HL-60/S4 treated with retinoic acid at 250 ng/mL for 4 days and 3 days (cell line): ENCODE results near the gene RAB3GAP2.
"Not testable (repeated sequence)": the region's sequence is repeated elsewhere in the genome, so short reads cannot be mapped to it uniquely, and the experiment has no call there.

Source experiments
- in situ Hi-C: fragments of 300-500 bp; cut with MboI; formaldehyde crosslinking; loops from 2 replicates; pipeline ENCODE4 v1.7.0; 2022; ENCODE audit warnings: low sequenced_read_pairs

RAB3GAP2 gene

DNA sequence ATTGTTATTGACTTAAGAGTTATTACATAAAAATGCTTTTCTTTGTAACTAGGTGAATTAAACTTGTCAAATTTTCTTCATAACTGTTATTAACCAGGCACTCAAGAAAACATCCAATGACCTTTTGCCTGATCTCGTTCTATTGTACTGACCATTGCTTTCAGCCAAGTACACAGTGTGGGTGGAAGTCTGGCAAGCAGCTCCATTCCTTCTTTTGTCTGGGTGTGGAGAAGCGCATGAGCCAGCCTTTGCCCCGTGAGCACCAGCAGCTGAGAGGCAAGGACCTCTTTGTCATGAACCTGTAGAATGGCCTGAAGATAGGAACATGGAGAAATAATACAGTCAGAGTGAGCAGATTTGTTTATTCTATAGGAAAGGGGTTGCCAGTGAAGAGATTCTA lies 120.8 kb downstream of the RAB3GAP2 start:
- in situ Hi-C loops, result no loop called here

GRCh38 chr1:220149742-220150141 lies 122.5 kb downstream of the RAB3GAP2 start:
- in situ Hi-C loops, result no loop called here

GRCh38 chr1:220144051-220144450 lies 128.2 kb downstream of the RAB3GAP2 start:
- in situ Hi-C loops, result no loop called here

DNA sequence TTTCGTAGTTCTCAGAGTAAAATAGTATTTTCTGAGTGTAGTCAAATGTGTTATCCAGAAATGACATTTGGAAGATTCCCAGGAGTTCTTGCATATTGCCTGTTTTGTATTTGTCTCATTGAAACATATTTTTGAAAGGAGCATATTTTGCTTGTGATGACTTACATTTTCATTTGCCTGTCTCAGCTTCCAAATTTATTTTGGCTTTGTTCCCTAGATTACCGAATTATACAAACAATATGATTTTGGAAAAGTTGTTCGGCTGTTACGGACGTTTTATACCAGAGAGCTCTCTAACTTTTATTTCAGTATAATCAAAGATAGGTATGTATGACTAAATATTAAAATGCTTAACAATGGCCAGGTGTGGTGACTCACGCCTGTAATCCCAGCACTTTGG lies 132.3 kb downstream of the RAB3GAP2 start:
- in situ Hi-C loops, result no loop called here

GRCh38 chr1:220137019-220137786 lies 135.1 kb downstream of the RAB3GAP2 start:
- in situ Hi-C loops, result no loop called here

DNA sequence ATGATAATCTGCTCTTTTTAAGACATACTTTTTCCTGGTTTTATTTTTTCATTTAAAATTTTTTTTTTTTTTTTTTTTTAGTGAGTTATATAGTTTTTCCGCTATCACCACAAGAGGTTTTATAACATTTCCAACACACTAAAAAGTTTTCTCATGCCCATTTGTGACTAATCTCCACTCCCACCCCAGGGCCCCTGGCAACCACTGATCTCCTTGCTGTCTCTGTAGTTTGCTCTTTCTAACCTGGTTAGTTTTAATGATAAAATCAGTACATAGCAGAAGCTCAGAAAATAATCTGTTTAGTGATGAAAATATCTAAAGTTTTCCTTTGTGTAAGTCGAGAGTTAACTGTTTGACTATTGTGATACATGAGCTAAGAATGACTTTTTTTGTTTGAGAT lies 136.5 kb downstream of the RAB3GAP2 start:
- in situ Hi-C loops, result no loop called here

- in situ Hi-C loops, result no loop called here
Measured at GRCh38 chr1:220129479-220130210, 142.6 kb downstream of the RAB3GAP2 start.

DNA sequence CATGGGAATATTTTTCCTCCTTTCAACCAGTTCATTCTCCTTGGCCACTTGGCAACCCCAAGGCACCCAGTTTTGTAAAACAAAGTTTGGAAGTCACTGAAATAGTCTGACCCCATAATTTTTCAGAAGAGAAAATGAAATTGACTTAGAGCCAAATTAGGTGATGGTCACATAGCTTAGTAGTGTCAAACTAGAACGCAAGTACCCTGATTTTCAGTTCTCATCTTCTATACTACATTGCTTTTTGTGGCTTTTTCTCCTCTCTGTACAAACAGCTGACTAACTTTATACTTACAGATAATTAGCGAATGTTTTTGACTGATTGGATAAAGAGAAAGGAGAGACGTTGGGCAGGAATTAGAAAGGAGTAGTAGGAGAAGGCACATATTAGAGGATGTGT lies 145.2 kb downstream of the RAB3GAP2 start:
- in situ Hi-C loops, result no loop called here

GRCh38 chr1:220124542-220124941 lies 147.7 kb downstream of the RAB3GAP2 start:
- in situ Hi-C loops, result no loop called here

GRCh38 chr1:220123889-220124288 lies 148.4 kb downstream of the RAB3GAP2 start:
- in situ Hi-C loops, result no loop called here

- in situ Hi-C loops, result no loop called here
Measured at GRCh38 chr1:220123066-220123465, 149.2 kb downstream of the RAB3GAP2 start.

GRCh38 chr1:220121791-220122530 lies 150.3 kb downstream of the RAB3GAP2 start:
- in situ Hi-C loops, result no loop called here

- in situ Hi-C loops, result no loop called here
Measured at GRCh38 chr1:220119043-220119512, 153.2 kb downstream of the RAB3GAP2 start.

GRCh38 chr1:220113136-220113695 lies 159.0 kb downstream of the RAB3GAP2 start:
- in situ Hi-C loops, result no loop called here

GRCh38 chr1:220112600-220112999 lies 159.7 kb downstream of the RAB3GAP2 start:
- in situ Hi-C loops, result not testable (repeated sequence)

GRCh38 chr1:220110473-220110872 lies 161.8 kb downstream of the RAB3GAP2 start:
- in situ Hi-C loops, result not testable (repeated sequence)

GRCh38 chr1:220099826-220100225 lies 172.4 kb downstream of the RAB3GAP2 start:
- in situ Hi-C loops, result no loop called here
